ENCODE results near the gene C12orf42.

The C12orf42 gene

DNA sequence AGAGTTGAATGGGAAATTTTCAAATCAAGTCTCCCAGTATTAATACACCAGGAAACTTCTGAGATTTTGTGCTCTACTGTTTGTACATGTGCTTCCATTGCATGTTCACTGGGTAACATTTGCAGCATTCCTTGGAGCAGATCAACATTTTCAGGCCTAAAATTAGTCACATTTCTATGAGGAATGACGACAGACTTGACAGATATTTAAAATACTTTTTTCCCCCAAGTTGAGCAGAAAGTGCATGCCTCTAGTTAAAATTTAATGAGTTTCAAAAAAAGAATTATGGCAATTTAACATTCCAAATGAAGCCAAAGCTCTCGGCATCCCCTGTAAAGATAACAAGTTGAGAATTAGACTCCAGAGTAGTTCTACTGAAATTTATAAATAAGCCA lies 72.3 kb downstream of the C12orf42 start:
- CTCF ChIA-PET: no interaction called here
- DNase-seq (ENCODE audit: extremely low spot score): no peak
- TF ChIP-seq HDGF (IDR thresholded peaks at IDR 0.05; ENCODE audit: borderline replicate concordance) (no peak), NFRKB (IDR thresholded peaks at IDR 0.05) (no peak), FOXK2 (IDR thresholded peaks at IDR 0.05) (no peak), L3MBTL2 (conservative IDR thresholded peaks at IDR 0.05) (no peak)
- POLR2A ChIA-PET: no interaction called here

DNA sequence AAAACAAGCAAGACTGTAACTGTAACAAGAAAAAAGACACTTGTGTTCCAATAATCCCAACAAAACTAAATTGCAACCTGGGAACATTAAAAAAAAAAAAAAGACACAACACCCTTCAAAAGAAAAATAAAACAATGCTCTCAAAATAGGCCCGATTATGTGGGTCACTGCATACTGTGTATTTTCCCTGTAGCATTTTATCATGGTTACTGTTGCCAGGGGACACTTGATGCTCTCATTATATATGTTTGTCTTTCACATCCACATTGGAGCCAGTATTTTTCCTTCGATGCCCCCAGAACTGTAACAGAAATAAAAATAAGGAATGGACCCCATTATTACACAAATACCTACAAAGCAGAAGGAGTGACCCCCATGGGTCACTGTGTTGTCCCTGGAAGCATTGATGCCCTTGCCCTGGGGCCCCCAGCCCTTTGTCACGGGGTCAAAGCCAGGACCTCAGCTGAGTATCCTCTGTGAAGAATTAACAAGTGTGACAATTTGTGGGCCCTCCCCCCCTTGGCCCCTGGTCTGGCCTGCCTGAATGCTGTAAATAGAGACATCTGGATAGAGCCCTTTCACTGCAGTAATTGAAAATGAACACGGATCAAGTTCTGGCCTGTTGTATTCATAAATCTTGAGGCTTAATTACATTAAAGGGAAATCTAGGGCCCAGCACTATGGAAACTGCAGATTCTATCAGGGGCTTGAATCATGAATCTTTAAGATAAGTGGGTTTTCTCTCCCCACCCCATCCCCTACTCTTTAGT lies 72.8 kb downstream of the C12orf42 start:
- ChIA-PET CTCF (no interaction called here), POLR2A (no interaction called here)
- DNase-seq (ENCODE audit: extremely low spot score): no peak
- TF ChIP-seq ARNT (IDR thresholded peaks at IDR 0.05) (no peak), FOXA1 (IDR thresholded peaks at IDR 0.05) (no peak), ELF4 (IDR thresholded peaks at IDR 0.05) (no peak), FOXM1 (IDR thresholded peaks at IDR 0.05; ENCODE audit: borderline replicate concordance) (no peak), BHLHE40 (IDR thresholded peaks at IDR 0.05; ENCODE audit: borderline replicate concordance) (no peak), TARDBP (IDR thresholded peaks at IDR 0.05) (no peak), HDGF (IDR thresholded peaks at IDR 0.05; ENCODE audit: borderline replicate concordance) (no peak), SP1 (IDR thresholded peaks at IDR 0.05) (no peak), FOXK2 (IDR thresholded peaks at IDR 0.05) (no peak)

- POLR2A ChIA-PET: no interaction called here
- no peak for DNase-seq (ENCODE audit: extremely low spot score)
- CTCF ChIA-PET: no interaction called here
- no peak for TF ChIP-seq ARNT (IDR thresholded peaks at IDR 0.05)
These were observed 73.4 kb downstream of the C12orf42 start for GRCh38 chr12:103422328-103422727.

- POLR2A ChIA-PET: no interaction called here
- TF ChIP-seq ZNF384 (IDR thresholded peaks at IDR 0.05) (no peak), L3MBTL2 (conservative IDR thresholded peaks at IDR 0.05) (no peak)
These were observed 74.4 kb downstream of the C12orf42 start for GRCh38 chr12:103421402-103421801.

GRCh38 chr12:103415681-103416080 lies 80.1 kb downstream of the C12orf42 start:
- DNase-seq (ENCODE audit: extremely low spot score): no peak
- ChIA-PET POLR2A (no interaction called here), CTCF (no interaction called here)
- TF ChIP-seq ARNT (IDR thresholded peaks at IDR 0.05) (no peak), L3MBTL2 (conservative IDR thresholded peaks at IDR 0.05) (no peak), SP1 (IDR thresholded peaks at IDR 0.05) (no peak), SUZ12 (IDR thresholded peaks at IDR 0.05) (no peak), NFRKB (IDR thresholded peaks at IDR 0.05) (no peak), BHLHE40 (IDR thresholded peaks at IDR 0.05; ENCODE audit: borderline replicate concordance) (no peak), FOXA1 (IDR thresholded peaks at IDR 0.05) (no peak), FOXM1 (IDR thresholded peaks at IDR 0.05; ENCODE audit: borderline replicate concordance) (no peak), ELF4 (IDR thresholded peaks at IDR 0.05) (no peak), TARDBP (IDR thresholded peaks at IDR 0.05) (no peak), ZNF384 (IDR thresholded peaks at IDR 0.05) (no peak), CTBP1 (IDR thresholded peaks at IDR 0.05; ENCODE audit: borderline replicate concordance) (no peak), HDGF (IDR thresholded peaks at IDR 0.05; ENCODE audit: borderline replicate concordance) (no peak), LEF1 (IDR thresholded peaks at IDR 0.05; ENCODE audit: borderline replicate concordance) (no peak), FOXK2 (IDR thresholded peaks at IDR 0.05) (no peak)
- TF ChIP-seq, protein P1, sequence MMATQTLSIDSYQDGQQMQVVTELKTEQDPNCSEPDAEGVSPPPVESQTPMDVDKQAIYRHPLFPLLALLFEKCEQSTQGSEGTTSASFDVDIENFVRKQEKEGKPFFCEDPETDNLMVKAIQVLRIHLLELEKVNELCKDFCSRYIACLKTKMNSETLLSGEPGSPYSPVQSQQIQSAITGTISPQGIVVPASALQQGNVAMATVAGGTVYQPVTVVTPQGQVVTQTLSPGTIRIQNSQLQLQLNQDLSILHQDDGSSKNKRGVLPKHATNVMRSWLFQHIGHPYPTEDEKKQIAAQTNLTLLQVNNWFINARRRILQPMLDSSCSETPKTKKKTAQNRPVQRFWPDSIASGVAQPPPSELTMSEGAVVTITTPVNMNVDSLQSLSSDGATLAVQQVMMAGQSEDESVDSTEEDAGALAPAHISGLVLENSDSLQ (IDR thresholded peaks at IDR 0.05): no peak

More at GRCh38 chr12:103421402-103421801, 74.4 kb downstream of the C12orf42 start:
- DNase-seq (ENCODE audit: extremely low spot score): no peak
- CTCF ChIA-PET: no interaction called here

GRCh38 chr12:103401421-103401820 lies 94.3 kb downstream of the C12orf42 start:
- ChIA-PET CTCF (no interaction called here), POLR2A (no interaction called here)
- TF ChIP-seq CTBP1 (IDR thresholded peaks at IDR 0.05; ENCODE audit: borderline replicate concordance) (no peak), FOXM1 (IDR thresholded peaks at IDR 0.05; ENCODE audit: borderline replicate concordance) (no peak), BHLHE40 (IDR thresholded peaks at IDR 0.05; ENCODE audit: borderline replicate concordance) (no peak), ARNT (IDR thresholded peaks at IDR 0.05) (no peak), HDGF (IDR thresholded peaks at IDR 0.05; ENCODE audit: borderline replicate concordance) (no peak), SP1 (IDR thresholded peaks at IDR 0.05) (no peak), LEF1 (IDR thresholded peaks at IDR 0.05; ENCODE audit: borderline replicate concordance) (no peak), ZNF384 (IDR thresholded peaks at IDR 0.05) (no peak)
- no peak for DNase-seq (ENCODE audit: extremely low spot score)

DNA sequence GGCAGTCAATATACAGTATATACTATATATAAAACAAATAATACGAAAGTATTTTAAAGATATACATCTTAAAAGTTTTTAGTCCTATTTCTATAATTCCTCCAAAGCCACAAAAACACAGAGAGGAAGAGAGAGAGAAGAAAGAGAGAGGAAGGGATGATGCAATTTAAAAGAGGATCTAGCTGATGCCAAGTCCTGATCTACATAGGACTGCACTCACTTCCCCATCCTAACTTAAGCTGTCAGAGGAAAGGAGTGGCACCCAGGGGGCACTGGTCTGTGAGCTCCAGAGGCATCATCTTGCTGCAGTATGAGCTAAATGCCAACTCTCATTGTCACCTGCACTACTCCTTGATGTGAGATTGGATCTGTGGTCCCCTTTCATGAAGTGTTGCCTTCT lies 95.8 kb downstream of the C12orf42 start:
- ChIA-PET CTCF (no interaction called here), POLR2A (no interaction called here)
- TF ChIP-seq CTBP1 (IDR thresholded peaks at IDR 0.05; ENCODE audit: borderline replicate concordance) (no peak), FOXA1 (IDR thresholded peaks at IDR 0.05) (no peak), LEF1 (IDR thresholded peaks at IDR 0.05; ENCODE audit: borderline replicate concordance) (no peak), SUZ12 (IDR thresholded peaks at IDR 0.05) (no peak), FOXK2 (IDR thresholded peaks at IDR 0.05) (no peak), BHLHE40 (IDR thresholded peaks at IDR 0.05; ENCODE audit: borderline replicate concordance) (no peak), SP1 (IDR thresholded peaks at IDR 0.05) (no peak), ELF4 (IDR thresholded peaks at IDR 0.05) (no peak)
- no peak for DNase-seq (ENCODE audit: extremely low spot score)

GRCh38 chr12:103397536-103397935 lies 98.2 kb downstream of the C12orf42 start:
- DNase-seq (ENCODE audit: extremely low spot score): no peak
- ChIA-PET CTCF (no interaction called here), POLR2A (no interaction called here)
- TF ChIP-seq CTBP1 (IDR thresholded peaks at IDR 0.05; ENCODE audit: borderline replicate concordance): no peak
